MCF 10A (cell line): ENCODE measurements around the gene ARHGAP28. TPM values are rescaled to one million over a fixed set of nuclear protein-coding genes. Genes with fewer than 3 reads are reported as not detected.

Source experiments
- BruUV-seq: library from RNA; stranded (reverse); fragments of 400-500 nt; replicated peaks from 2 replicates; lab custom pipeline; 2021; lab: Mats Ljungman, UMichigan
- CTCF ChIA-PET: fragments of 300-600 bp; sonication (Branson Sonifier 250); formaldehyde crosslinking; extraction: SDS; loops from one replicate; lab custom pipeline; 2021; ENCODE audit warnings: antibody characterized with exemption, inconsistent platforms; lab: Yijun Ruan, JAX
- POLR2A ChIA-PET: fragments of 300-600, 350-650 bp; sonication (Branson Sonifier 250); formaldehyde crosslinking; extraction: SDS; loops from one replicate; lab custom pipeline; 2020; ENCODE audit warnings: antibody characterized with exemption, inconsistent platforms; lab: Yijun Ruan, JAX
- DNase-seq: peaks from one replicate; pipeline ENCODE4 v3.0.0-alpha.2; 2018; ENCODE audit not compliant: unreplicated experiment
- H3K27ac Mint-ChIP-seq: one replicate; pipeline ENCODE4 v1.8.0; 2022; ENCODE audit warnings: mild to moderate bottlenecking, low read depth, mixed read lengths; ENCODE audit not compliant: unreplicated experiment
- H3K27me3 Mint-ChIP-seq: one replicate; pipeline ENCODE4 v1.8.0; 2022; ENCODE audit warnings: mixed read lengths; ENCODE audit not compliant: insufficient read depth, unreplicated experiment
- H3K36me3 Mint-ChIP-seq: one replicate; pipeline ENCODE4 v1.8.0; 2022; ENCODE audit warnings: mild to moderate bottlenecking, moderate library complexity, mixed read lengths; ENCODE audit not compliant: insufficient read depth, unreplicated experiment
- H3K4me1 Mint-ChIP-seq: one replicate; pipeline ENCODE4 v1.8.0; 2022; ENCODE audit warnings: mixed read lengths; ENCODE audit not compliant: insufficient read depth, unreplicated experiment
- H3K4me3 Mint-ChIP-seq: one replicate; pipeline ENCODE4 v1.8.0; 2022; ENCODE audit warnings: mild to moderate bottlenecking, moderate library complexity, mixed read lengths; ENCODE audit not compliant: unreplicated experiment
- H3K9me3 Mint-ChIP-seq: one replicate; pipeline ENCODE4 v1.8.0; 2022; ENCODE audit warnings: mixed read lengths; ENCODE audit not compliant: unreplicated experiment
- intact Hi-C: fragments of 100-400 bp; cut with micrococcal nuclease; formaldehyde crosslinking; loops from 2 replicates; pipeline ENCODE4 v1.14.1; 2022
- total RNA-seq: library from RNA; stranded (reverse); gene quantifications from 2 replicates; pipeline ENCODE4 v1.2.3, GENCODE V29; 2022
- TF ChIP-seq, protein P1 (sequence below): fragments of 200-600 bp; IDR thresholded peaks from one replicate; pipeline ENCODE4 v1.8.0; 2022; ENCODE audit warnings: antibody characterized with exemption, mild to moderate bottlenecking; ENCODE audit not compliant: unreplicated experiment

ARHGAP28 gene
- total RNA-seq, 1 experiment from 2014 or later: 3.0 TPM

DNA sequence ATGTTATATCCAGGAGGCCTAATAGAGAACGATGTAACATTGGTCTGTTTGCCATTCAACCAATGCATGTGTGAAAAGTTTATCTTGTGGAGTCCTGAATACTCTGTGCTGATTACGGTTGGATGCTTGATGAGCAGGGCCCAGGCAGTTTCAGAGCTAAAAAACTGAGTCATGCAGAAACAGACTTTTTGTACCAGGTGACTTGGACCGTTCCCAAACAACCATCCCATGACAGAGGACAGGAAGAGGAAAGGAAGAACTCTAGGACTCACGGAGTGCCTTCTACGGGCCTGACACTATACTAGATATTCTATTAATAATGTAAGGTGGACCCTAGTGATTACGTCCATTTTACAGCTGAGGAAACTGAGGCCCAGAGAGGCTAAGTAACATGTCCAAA, 142.1 kb downstream of the ARHGAP28 start:
- H3K36me3 Mint-ChIP-seq: no peaks in the 10 kb centered on the region
- H3K4me3 Mint-ChIP-seq: no peak overlapping the region
- ChIA-PET POLR2A (interaction anchor here (0.7 kb wide), 1 partner anchor 80 kb away, joined by 3 read pairs; no protein-coding TSS in a partner anchor), CTCF (interaction anchor here (0.6 to 2.2 kb wide), 6 partner anchors 14 to 1005 kb away, joined by 3 to 11 read pairs (median 4); no protein-coding TSS in a partner anchor)
- no peaks in the 10 kb centered on the region for H3K9me3 Mint-ChIP-seq
- H3K27ac Mint-ChIP-seq: no peak overlapping the region
- H3K4me1 Mint-ChIP-seq: no peaks in the 10 kb centered on the region
- DNase-seq: no peak
- intact Hi-C loops: no loop called here
- H3K27me3 Mint-ChIP-seq: no peaks in the 10 kb centered on the region
- BruUV-seq: no TSS peak
- TF ChIP-seq, protein P1, sequence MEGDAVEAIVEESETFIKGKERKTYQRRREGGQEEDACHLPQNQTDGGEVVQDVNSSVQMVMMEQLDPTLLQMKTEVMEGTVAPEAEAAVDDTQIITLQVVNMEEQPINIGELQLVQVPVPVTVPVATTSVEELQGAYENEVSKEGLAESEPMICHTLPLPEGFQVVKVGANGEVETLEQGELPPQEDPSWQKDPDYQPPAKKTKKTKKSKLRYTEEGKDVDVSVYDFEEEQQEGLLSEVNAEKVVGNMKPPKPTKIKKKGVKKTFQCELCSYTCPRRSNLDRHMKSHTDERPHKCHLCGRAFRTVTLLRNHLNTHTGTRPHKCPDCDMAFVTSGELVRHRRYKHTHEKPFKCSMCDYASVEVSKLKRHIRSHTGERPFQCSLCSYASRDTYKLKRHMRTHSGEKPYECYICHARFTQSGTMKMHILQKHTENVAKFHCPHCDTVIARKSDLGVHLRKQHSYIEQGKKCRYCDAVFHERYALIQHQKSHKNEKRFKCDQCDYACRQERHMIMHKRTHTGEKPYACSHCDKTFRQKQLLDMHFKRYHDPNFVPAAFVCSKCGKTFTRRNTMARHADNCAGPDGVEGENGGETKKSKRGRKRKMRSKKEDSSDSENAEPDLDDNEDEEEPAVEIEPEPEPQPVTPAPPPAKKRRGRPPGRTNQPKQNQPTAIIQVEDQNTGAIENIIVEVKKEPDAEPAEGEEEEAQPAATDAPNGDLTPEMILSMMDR: no peak

DNA sequence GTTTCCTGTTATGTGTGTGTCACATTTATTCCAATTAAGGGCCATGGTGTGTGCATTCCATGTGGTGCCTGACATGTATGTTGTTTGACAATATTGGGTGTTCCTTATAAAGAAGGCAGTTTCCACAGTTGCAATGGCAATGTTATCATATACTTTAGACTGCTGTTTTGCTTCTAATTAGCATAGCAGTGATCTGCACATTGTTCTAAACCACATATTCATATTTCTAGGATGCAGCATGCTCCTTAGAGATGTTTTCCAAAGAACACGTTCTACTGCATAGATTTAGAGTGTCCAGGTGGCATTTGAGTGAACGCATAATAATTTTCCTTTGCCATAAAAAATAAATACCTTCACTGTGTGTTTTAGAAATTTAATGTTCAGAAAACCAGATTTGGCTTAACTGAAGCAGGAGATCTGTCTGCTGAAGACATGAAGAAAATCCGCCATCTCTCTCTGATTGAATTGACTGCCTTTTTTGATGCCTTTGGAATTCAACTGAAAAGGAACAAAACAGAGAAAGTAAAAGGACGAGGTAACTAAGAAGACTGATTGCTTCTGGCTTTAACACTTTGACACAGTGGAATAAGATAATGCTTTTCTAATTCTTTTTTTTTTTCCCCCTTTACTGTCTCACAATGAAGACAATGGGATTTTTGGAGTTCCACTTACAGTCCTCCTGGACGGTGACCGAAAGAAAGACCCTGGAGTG, 143.7 kb downstream of the ARHGAP28 start:
- Mint-ChIP-seq H3K36me3 (no peaks in the 10 kb centered on the region), H3K4me3 (no peak overlapping the region), H3K9me3 (no peaks in the 10 kb centered on the region), H3K27me3 (no peaks in the 10 kb centered on the region), H3K4me1 (peaks cover 5% of the 10 kb centered on the region), H3K27ac (no peak overlapping the region)
- no peak for DNase-seq
- POLR2A ChIA-PET: no interaction called here
- BruUV-seq: no TSS peak
- TF ChIP-seq, protein P1: no peak
- CTCF ChIA-PET: interaction anchor here (1.2 kb wide), 1 partner anchor 304 kb away, joined by 4 read pairs; no protein-coding TSS in a partner anchor
- intact Hi-C loops: no loop called here

DNA sequence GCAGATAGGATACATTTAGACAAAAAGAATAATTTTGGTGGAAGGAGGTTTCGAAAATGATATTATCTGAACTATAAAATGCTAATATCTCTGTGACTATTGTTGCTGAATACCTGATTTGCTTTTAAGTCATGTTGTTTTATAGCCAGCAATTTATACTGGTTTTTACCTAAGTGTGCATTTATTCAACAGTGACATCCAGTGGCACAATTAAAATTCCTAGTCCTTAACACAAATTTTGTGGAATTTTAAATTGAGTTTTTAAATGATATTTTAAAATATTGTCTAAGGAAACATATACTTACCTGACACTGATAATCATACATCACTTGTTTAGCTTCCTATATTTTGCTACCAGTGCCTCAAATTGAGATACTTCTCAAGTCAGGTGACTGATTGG, 144.8 kb downstream of the ARHGAP28 start:
- intact Hi-C loops: loop anchor here (1.0 kb wide), 1 partner anchor 331 kb away; no protein-coding TSS in a partner anchor
- BruUV-seq: no TSS peak
- POLR2A ChIA-PET: no interaction called here
- Mint-ChIP-seq H3K9me3 (no peaks in the 10 kb centered on the region), H3K4me1 (peaks cover 5% of the 10 kb centered on the region), H3K36me3 (no peaks in the 10 kb centered on the region), H3K27ac (no peak overlapping the region), H3K27me3 (no peaks in the 10 kb centered on the region), H3K4me3 (no peak overlapping the region)
- TF ChIP-seq, protein P1: peak; percentile 43
- CTCF ChIA-PET: no interaction called here
- no peak for DNase-seq

DNA sequence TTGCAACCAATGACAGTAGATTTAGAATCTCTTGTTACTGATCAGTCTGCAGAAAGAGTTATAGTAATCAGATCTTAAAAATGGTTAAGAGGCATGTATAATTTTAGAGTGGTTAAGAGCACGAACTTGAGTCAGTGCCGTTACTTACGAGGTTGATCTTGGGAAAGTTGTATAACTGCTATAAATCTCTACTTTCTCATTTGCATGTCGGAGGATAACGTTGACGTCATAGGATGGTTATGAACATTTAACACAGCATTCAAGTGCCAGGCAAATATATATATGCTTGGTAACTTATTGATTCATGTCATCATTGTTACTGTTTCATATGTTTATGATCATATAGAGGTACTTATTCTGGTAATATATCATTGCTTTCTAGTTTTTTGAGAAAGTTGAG, 146.2 kb downstream of the ARHGAP28 start:
- ChIA-PET CTCF (interaction anchor here (0.6 to 1.4 kb wide), 4 partner anchors 332 to 1020 kb away, joined by 3 to 5 read pairs (median 4); no protein-coding TSS in a partner anchor), POLR2A (no interaction called here)
- DNase-seq: no peak
- Mint-ChIP-seq H3K27me3 (no peaks in the 10 kb centered on the region), H3K4me3 (no peak overlapping the region), H3K36me3 (no peaks in the 10 kb centered on the region), H3K9me3 (no peaks in the 10 kb centered on the region), H3K27ac (no peak overlapping the region), H3K4me1 (peaks cover 5% of the 10 kb centered on the region)
- intact Hi-C loops: no loop called here
- TF ChIP-seq, protein P1: no peak
- BruUV-seq: no TSS peak
